K562 (cell line): ENCODE data around the gene GALNT15. TPM values are rescaled to one million over a fixed set of nuclear protein-coding genes. Genes with fewer than 3 reads are reported as not detected.

Source experiments
- GATAD2B ChIP-seq: fragments of 450-650 bp; IDR thresholded peaks from 2 replicates; pipeline ENCODE4 v1.6.1; 2017; ENCODE audit warnings: mild to moderate bottlenecking, borderline replicate concordance
- KAT7 ChIP-seq: sonication (generic); formaldehyde crosslinking; IDR thresholded peaks from 2 replicates; pipeline ENCODE4 v1.8.0; 2022; ENCODE audit warnings: missing genetic modification reagents, mild to moderate bottlenecking, borderline replicate concordance
- KAT8 ChIP-seq: fragments of 450-650 bp; IDR thresholded peaks from 2 replicates; pipeline ENCODE4 v1.6.1; 2016; ENCODE audit warnings: low read depth, mild to moderate bottlenecking
- KLF10 ChIP-seq: fragments of 250-450 bp; sonication (Bioruptor Pico); IDR thresholded peaks from 2 replicates; pipeline ENCODE4 v1.6.1; 2021; ENCODE audit warnings: matching md5 sums
- NCOR1 ChIP-seq: fragments of 450-650 bp; IDR thresholded peaks from 2 replicates; pipeline ENCODE4 v1.6.1; 2016; ENCODE audit warnings: mild to moderate bottlenecking, moderate library complexity
- POLR2AphosphoS2 ChIP-seq: IDR thresholded peaks from 2 replicates; pipeline ENCODE4 v1.6.1; 2012; ENCODE audit warnings: low read length, improper control_type of control experiment
- POLR3A ChIP-seq: IDR thresholded peaks from 2 replicates; pipeline ENCODE4 v1.6.1; 2011; ENCODE audit warnings: borderline replicate concordance, mild to moderate bottlenecking, moderate library complexity; ENCODE audit not compliant: insufficient read length, insufficient read depth; ENCODE audit errors: extremely low read depth
- PRMT5 ChIP-seq: sonication (generic); formaldehyde crosslinking; IDR thresholded peaks from 2 replicates; pipeline ENCODE4 v1.5.0; 2020; ENCODE audit warnings: missing genetic modification reagents
- PURB ChIP-seq: sonication (generic); formaldehyde crosslinking; IDR thresholded peaks from 2 replicates; pipeline ENCODE4 v1.9.0; 2021; ENCODE audit warnings: low read depth, mild to moderate bottlenecking, missing genetic modification reagents
- SIX5 ChIP-seq, 2 experiments: IDR thresholded peaks; 2 replicates each; pipeline ENCODE4 v1.6.1; 2011; ENCODE audit warnings: low read length in 2 of 2, borderline replicate concordance in 1 of 2, low read depth in 1 of 2, mild to moderate bottlenecking in 1 of 2, moderate library complexity in 1 of 2; ENCODE audit not compliant: insufficient read depth in 1 of 2
- SRSF7 ChIP-seq: fragments of 200-400 bp; formaldehyde crosslinking; optimal IDR thresholded peaks from 2 replicates; pipeline ENCODE3; 2017; ENCODE audit warnings: mild to moderate bottlenecking, low read depth, low read length
- STAT5A ChIP-seq: IDR thresholded peaks from 2 replicates; pipeline ENCODE4 v1.6.1; 2012; ENCODE audit warnings: low read length, inconsistent platforms, borderline replicate concordance
- polyA plus RNA-seq, 8 experiments: library from polyadenylated mRNA; depleted of rRNA in 4 of 8; stranded (reverse) in 5 of 8; unstranded in 3 of 8; fragments of >200 nt; fragmentation: Nextera tagmentation in 2 of 8; fragmentation: Illumina TruSeq in 1 of 8; extraction: Ambion mirVana in 2 of 8; extraction: Trizol in 1 of 8; gene quantifications; 2 replicates each; pipeline versions ENCODE4 v1.2.1 to v1.2.3, GENCODE V29; 2011 to 2014; ENCODE audit warnings: inconsistent platforms in 1 of 8, missing spikeins in 1 of 8
- total RNA-seq, 7 experiments: library from RNA; depleted of rRNA in 6 of 7; stranded (reverse); fragments of >200 nt in 6 of 7; fragmentation: Illumina TruSeq in 2 of 7; extraction: Trizol in 2 of 7; gene quantifications; 2 replicates each; pipeline versions ENCODE4 v1.2.1 to v1.2.3, GENCODE V29; 2011 to 2021; ENCODE audit warnings: low replicate concordance in 1 of 7
- TF ChIP-seq, protein P1 (sequence below), 2 experiments: IDR thresholded peaks; 2 replicates each; pipeline ENCODE4 v1.6.1; 2012; ENCODE audit warnings: improper control_type of control experiment in 2 of 2, low read depth in 2 of 2, low read length in 2 of 2, borderline replicate concordance in 1 of 2
- TF ChIP-seq, protein P2 (sequence below): fragments of 250-450 bp; sonication (Bioruptor Pico); IDR thresholded peaks from 2 replicates; pipeline ENCODE4 v1.4.0; 2020
- TF ChIP-seq, protein P3 (sequence below): fragments of 450-650 bp; IDR thresholded peaks from 2 replicates; pipeline ENCODE4 v1.6.1; 2016; ENCODE audit warnings: mild to moderate bottlenecking
- TF ChIP-seq, protein P4 (sequence below): fragments of 250-450 bp; sonication (Bioruptor Pico); IDR thresholded peaks from 2 replicates; pipeline ENCODE4 v1.8.0; 2021; ENCODE audit warnings: mild to moderate bottlenecking, moderate library complexity
- TF ChIP-seq, protein P5 (sequence below), 2 experiments: fragments of 200-800 bp in 1 of 2; sonication (Bioruptor generic) in 1 of 2; sonication (generic) in 1 of 2; formaldehyde crosslinking in 1 of 2; IDR thresholded peaks in 1 of 2; conservative IDR thresholded peaks in 1 of 2; 2 replicates each; pipeline versions ENCODE4 v1.5.0 to v1.6.1; 2016 to 2020; ENCODE audit warnings: missing compliant biosample characterization in 1 of 2, missing genetic modification characterization in 1 of 2, missing genetic modification reagents in 1 of 2

The GALNT15 gene
- total and polyA plus RNA-seq, 9 of the 15 experiments (the other 6 are each of a cell fraction or from before 2014, with no cell fraction given) = not detected

DNA sequence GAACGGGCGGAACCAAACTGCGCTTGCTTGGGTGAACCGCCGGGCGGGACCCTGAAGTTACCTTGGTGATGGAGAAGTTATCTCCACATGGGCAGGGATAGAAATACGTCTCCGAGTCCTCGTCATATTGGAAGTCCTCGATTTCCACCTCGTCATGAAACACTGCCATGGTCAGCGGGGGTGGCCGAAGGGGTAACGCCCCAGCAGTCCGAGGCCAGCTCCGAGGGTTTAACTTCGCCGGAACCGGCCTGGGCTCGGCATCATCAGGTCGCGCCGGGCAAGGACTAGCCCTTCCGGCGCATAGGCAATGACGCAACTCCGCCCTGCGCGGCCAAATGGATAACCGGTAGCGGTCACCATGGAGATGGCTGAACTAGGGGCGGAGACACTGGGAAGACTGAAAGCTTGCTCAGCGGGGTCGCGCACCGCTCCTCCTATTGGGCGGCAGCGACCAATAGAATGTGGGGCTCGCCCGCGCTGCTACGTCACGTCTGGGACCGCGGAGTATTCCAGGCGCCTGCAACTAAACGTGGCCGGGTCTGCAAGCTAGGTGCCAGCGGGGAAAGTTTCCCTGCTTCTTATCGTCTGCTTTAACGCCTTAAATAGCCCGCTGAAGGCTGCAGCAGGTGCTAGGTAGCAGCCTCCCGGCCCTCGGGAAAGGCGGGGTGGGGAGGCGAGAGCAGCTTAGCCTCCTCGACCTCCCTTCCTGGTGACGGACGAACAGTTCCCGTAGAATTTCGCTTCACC, 90.4 kb downstream of the GALNT15 start, which contains the start of the genes DPH3 and OXNAD1 (continued):
- TF ChIP-seq STAT5A (no peak; the same call in 1 of the 2 replicates), SIX5 (IDR thresholded peaks at IDR 0.05; ENCODE audit: borderline replicate concordance in 1 of 2, insufficient read depth in 1 of 2, low read depth in 1 of 2, low read length in 2 of 2) (peak; percentile 40 to 68; a peak in 3 of 4 replicates), PURB (CRISPR knock-in tag) (no peak), POLR2AphosphoS2 (no peak), NCOR1 (no peak), PRMT5 (CRISPR knock-in tag) (no peak), GATAD2B (no peak), KAT7 (CRISPR knock-in tag) (peak; percentile 37; the same call in 1 of the 2 replicates), KLF10 (CRISPR knock-in tag) (no peak), POLR3A (no peak), KAT8 (no peak), SRSF7 (no peak)
- TF ChIP-seq, protein P1, sequence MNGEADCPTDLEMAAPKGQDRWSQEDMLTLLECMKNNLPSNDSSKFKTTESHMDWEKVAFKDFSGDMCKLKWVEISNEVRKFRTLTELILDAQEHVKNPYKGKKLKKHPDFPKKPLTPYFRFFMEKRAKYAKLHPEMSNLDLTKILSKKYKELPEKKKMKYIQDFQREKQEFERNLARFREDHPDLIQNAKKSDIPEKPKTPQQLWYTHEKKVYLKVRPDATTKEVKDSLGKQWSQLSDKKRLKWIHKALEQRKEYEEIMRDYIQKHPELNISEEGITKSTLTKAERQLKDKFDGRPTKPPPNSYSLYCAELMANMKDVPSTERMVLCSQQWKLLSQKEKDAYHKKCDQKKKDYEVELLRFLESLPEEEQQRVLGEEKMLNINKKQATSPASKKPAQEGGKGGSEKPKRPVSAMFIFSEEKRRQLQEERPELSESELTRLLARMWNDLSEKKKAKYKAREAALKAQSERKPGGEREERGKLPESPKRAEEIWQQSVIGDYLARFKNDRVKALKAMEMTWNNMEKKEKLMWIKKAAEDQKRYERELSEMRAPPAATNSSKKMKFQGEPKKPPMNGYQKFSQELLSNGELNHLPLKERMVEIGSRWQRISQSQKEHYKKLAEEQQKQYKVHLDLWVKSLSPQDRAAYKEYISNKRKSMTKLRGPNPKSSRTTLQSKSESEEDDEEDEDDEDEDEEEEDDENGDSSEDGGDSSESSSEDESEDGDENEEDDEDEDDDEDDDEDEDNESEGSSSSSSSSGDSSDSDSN (IDR thresholded peaks at IDR 0.05; ENCODE audit: borderline replicate concordance in 1 of 2, low read depth in 2 of 2, low read length in 2 of 2) = no peak
- TF ChIP-seq, protein P2, sequence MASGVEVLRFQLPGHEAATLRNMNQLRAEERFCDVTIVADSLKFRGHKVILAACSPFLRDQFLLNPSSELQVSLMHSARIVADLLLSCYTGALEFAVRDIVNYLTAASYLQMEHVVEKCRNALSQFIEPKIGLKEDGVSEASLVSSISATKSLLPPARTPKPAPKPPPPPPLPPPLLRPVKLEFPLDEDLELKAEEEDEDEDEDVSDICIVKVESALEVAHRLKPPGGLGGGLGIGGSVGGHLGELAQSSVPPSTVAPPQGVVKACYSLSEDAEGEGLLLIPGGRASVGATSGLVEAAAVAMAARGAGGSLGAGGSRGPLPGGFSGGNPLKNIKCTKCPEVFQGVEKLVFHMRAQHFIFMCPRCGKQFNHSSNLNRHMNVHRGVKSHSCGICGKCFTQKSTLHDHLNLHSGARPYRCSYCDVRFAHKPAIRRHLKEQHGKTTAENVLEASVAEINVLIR (CRISPR knock-in tag) = peak; percentile 100
- TF ChIP-seq, protein P3, sequence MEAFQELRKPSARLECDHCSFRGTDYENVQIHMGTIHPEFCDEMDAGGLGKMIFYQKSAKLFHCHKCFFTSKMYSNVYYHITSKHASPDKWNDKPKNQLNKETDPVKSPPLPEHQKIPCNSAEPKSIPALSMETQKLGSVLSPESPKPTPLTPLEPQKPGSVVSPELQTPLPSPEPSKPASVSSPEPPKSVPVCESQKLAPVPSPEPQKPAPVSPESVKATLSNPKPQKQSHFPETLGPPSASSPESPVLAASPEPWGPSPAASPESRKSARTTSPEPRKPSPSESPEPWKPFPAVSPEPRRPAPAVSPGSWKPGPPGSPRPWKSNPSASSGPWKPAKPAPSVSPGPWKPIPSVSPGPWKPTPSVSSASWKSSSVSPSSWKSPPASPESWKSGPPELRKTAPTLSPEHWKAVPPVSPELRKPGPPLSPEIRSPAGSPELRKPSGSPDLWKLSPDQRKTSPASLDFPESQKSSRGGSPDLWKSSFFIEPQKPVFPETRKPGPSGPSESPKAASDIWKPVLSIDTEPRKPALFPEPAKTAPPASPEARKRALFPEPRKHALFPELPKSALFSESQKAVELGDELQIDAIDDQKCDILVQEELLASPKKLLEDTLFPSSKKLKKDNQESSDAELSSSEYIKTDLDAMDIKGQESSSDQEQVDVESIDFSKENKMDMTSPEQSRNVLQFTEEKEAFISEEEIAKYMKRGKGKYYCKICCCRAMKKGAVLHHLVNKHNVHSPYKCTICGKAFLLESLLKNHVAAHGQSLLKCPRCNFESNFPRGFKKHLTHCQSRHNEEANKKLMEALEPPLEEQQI = 0 out of 2 replicates have a peak, but pooled peaks have one; percentile 19
- TF ChIP-seq, protein P4, sequence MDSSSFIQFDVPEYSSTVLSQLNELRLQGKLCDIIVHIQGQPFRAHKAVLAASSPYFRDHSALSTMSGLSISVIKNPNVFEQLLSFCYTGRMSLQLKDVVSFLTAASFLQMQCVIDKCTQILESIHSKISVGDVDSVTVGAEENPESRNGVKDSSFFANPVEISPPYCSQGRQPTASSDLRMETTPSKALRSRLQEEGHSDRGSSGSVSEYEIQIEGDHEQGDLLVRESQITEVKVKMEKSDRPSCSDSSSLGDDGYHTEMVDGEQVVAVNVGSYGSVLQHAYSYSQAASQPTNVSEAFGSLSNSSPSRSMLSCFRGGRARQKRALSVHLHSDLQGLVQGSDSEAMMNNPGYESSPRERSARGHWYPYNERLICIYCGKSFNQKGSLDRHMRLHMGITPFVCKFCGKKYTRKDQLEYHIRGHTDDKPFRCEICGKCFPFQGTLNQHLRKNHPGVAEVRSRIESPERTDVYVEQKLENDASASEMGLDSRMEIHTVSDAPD (CRISPR knock-in tag) = no peak
- TF ChIP-seq, protein P5, sequence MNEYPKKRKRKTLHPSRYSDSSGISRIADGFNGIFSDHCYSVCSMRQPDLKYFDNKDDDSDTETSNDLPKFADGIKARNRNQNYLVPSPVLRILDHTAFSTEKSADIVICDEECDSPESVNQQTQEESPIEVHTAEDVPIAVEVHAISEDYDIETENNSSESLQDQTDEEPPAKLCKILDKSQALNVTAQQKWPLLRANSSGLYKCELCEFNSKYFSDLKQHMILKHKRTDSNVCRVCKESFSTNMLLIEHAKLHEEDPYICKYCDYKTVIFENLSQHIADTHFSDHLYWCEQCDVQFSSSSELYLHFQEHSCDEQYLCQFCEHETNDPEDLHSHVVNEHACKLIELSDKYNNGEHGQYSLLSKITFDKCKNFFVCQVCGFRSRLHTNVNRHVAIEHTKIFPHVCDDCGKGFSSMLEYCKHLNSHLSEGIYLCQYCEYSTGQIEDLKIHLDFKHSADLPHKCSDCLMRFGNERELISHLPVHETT (CRISPR knock-in tag; conservative IDR thresholded peaks at IDR 0.05 in 1 of 2, IDR thresholded peaks at IDR 0.05 in 1 of 2) = peak in 1 of 2 experiments; percentile 69; a peak in 1 of 4 replicates
